Activated T-cell treated with anti-CD3 and anti-CD28 coated beads, Interleukin-2, amount 50 U/mL, for 4 hours (primary cell): ENCODE results near the gene TNFRSF11A. TPM values are rescaled to one million over a fixed set of nuclear protein-coding genes. Genes with fewer than 3 reads are reported as not detected.

Experiments used
- ATAC-seq, 2 donors: fragments of 200-7000 bp; cut with Tn5 transposase; one replicate each; pipeline ENCODE4 v1.10.0; 2021
- DNase-seq: peaks from one replicate; pipeline ENCODE4 v3.0.0-alpha.2; 2020
- H3K27me3 Mint-ChIP-seq: one replicate; pipeline ENCODE4 v1.8.0; 2021; ENCODE audit warnings: low read depth, mixed read lengths
- H3K36me3 Mint-ChIP-seq: one replicate; pipeline ENCODE4 v1.8.0; 2022; ENCODE audit warnings: mixed read lengths; ENCODE audit not compliant: insufficient read depth
- H3K4me1 Mint-ChIP-seq: one replicate; pipeline ENCODE4 v1.8.0; 2021; ENCODE audit warnings: low read depth, mixed read lengths
- H3K4me3 Mint-ChIP-seq: one replicate; pipeline ENCODE4 v1.8.0; 2021; ENCODE audit warnings: mild to moderate bottlenecking, moderate library complexity, mixed read lengths
- H3K9me3 Mint-ChIP-seq: one replicate; pipeline ENCODE4 v1.8.0; 2021; ENCODE audit warnings: mixed read lengths
- total RNA-seq, 3 donors: library from RNA; stranded (reverse); gene quantifications; one replicate each; pipeline ENCODE4 v1.2.1, GENCODE V29; 2021

Gene TNFRSF11A
- total RNA-seq, 3 donors from 2014 or later: 1.3 to 2.9 (median 1.7) TPM

GRCh38 chr18:62346333-62347088 lies 21.4 kb downstream of the TNFRSF11A start:
- no peak for ATAC-seq
- peaks cover 5% of the 10 kb centered on the region for H3K4me1 Mint-ChIP-seq
- no peaks in the 10 kb centered on the region for H3K36me3 Mint-ChIP-seq
- H3K4me3 Mint-ChIP-seq: no peak overlapping the region
- H3K27me3 Mint-ChIP-seq: peaks cover 2% of the 10 kb centered on the region
- no peaks in the 10 kb centered on the region for H3K9me3 Mint-ChIP-seq
- no peak for DNase-seq

GRCh38 chr18:62347089-62347506 lies 22.0 kb downstream of the TNFRSF11A start:
- Mint-ChIP-seq H3K4me1 (peaks cover 5% of the 10 kb centered on the region), H3K27me3 (no peaks in the 10 kb centered on the region), H3K9me3 (no peaks in the 10 kb centered on the region), H3K36me3 (no peaks in the 10 kb centered on the region), H3K4me3 (no peak overlapping the region)
- ATAC-seq (peak in 1 of 2 donors; percentile 55), DNase-seq (no peak)

- Mint-ChIP-seq H3K4me3 (no peak overlapping the region), H3K36me3 (no peaks in the 10 kb centered on the region), H3K9me3 (no peaks in the 10 kb centered on the region), H3K4me1 (peaks cover 5% of the 10 kb centered on the region), H3K27me3 (no peaks in the 10 kb centered on the region)
- ATAC-seq (no peak), DNase-seq (no peak)
Observed at GRCh38 chr18:62348474-62348873, 23.4 kb downstream of the TNFRSF11A start.

- Mint-ChIP-seq H3K9me3 (no peaks in the 10 kb centered on the region), H3K27me3 (no peaks in the 10 kb centered on the region), H3K36me3 (no peaks in the 10 kb centered on the region), H3K4me3 (no peak overlapping the region), H3K4me1 (no peaks in the 10 kb centered on the region)
- ATAC-seq: no peak
- DNase-seq: no peak
Observed at GRCh38 chr18:62353170-62353569, 28.1 kb downstream of the TNFRSF11A start.

GRCh38 chr18:62354151-62354550 lies 29.0 kb downstream of the TNFRSF11A start:
- Mint-ChIP-seq H3K4me1 (no peaks in the 10 kb centered on the region), H3K9me3 (no peaks in the 10 kb centered on the region), H3K4me3 (no peak overlapping the region), H3K36me3 (no peaks in the 10 kb centered on the region), H3K27me3 (no peaks in the 10 kb centered on the region)
- ATAC-seq (no peak), DNase-seq (no peak)

- no peaks in the 10 kb centered on the region for H3K9me3 Mint-ChIP-seq
- no peaks in the 10 kb centered on the region for H3K4me1 Mint-ChIP-seq
- no peaks in the 10 kb centered on the region for H3K36me3 Mint-ChIP-seq
- ATAC-seq (no peak), DNase-seq (no peak)
- no peaks in the 10 kb centered on the region for H3K27me3 Mint-ChIP-seq
- no peak overlapping the region for H3K4me3 Mint-ChIP-seq
Observed at GRCh38 chr18:62357079-62357719, 32.1 kb downstream of the TNFRSF11A start.

- Mint-ChIP-seq H3K4me3 (no peak overlapping the region), H3K36me3 (no peaks in the 10 kb centered on the region), H3K27me3 (no peaks in the 10 kb centered on the region), H3K9me3 (no peaks in the 10 kb centered on the region), H3K4me1 (no peaks in the 10 kb centered on the region)
- DNase-seq (no peak), ATAC-seq (no peak)
Observed at GRCh38 chr18:62360805-62361204, 35.7 kb downstream of the TNFRSF11A start.

GRCh38 chr18:62361288-62361687 lies 36.2 kb downstream of the TNFRSF11A start:
- Mint-ChIP-seq H3K9me3 (no peaks in the 10 kb centered on the region), H3K27me3 (no peaks in the 10 kb centered on the region), H3K4me1 (no peaks in the 10 kb centered on the region), H3K36me3 (no peaks in the 10 kb centered on the region), H3K4me3 (no peak overlapping the region)
- DNase-seq (no peak), ATAC-seq (no peak)

- no peak for ATAC-seq
- Mint-ChIP-seq H3K4me1 (no peaks in the 10 kb centered on the region), H3K9me3 (no peaks in the 10 kb centered on the region)
Observed at GRCh38 chr18:62364558-62364957, 39.4 kb downstream of the TNFRSF11A start.

GRCh38 chr18:62365420-62365819 lies 40.3 kb downstream of the TNFRSF11A start:
- DNase-seq (no peak), ATAC-seq (peak; percentile 71 to 77)
- Mint-ChIP-seq H3K4me3 (no peak overlapping the region), H3K36me3 (no peaks in the 10 kb centered on the region), H3K4me1 (no peaks in the 10 kb centered on the region), H3K27me3 (no peaks in the 10 kb centered on the region), H3K9me3 (no peaks in the 10 kb centered on the region)

More at GRCh38 chr18:62364558-62364957, 39.4 kb downstream of the TNFRSF11A start:
- no peak overlapping the region for H3K4me3 Mint-ChIP-seq
- no peaks in the 10 kb centered on the region for H3K36me3 Mint-ChIP-seq
- DNase-seq: no peak
- no peaks in the 10 kb centered on the region for H3K27me3 Mint-ChIP-seq

GRCh38 chr18:62366992-62367391 lies 41.9 kb downstream of the TNFRSF11A start:
- Mint-ChIP-seq H3K4me3 (no peak overlapping the region), H3K4me1 (no peaks in the 10 kb centered on the region), H3K27me3 (no peaks in the 10 kb centered on the region), H3K36me3 (no peaks in the 10 kb centered on the region), H3K9me3 (no peaks in the 10 kb centered on the region)
- ATAC-seq (no peak), DNase-seq (no peak)

GRCh38 chr18:62368100-62368499 lies 43.0 kb downstream of the TNFRSF11A start:
- no peak overlapping the region for H3K4me3 Mint-ChIP-seq
- no peaks in the 10 kb centered on the region for H3K36me3 Mint-ChIP-seq
- H3K9me3 Mint-ChIP-seq: no peaks in the 10 kb centered on the region
- no peaks in the 10 kb centered on the region for H3K4me1 Mint-ChIP-seq
- DNase-seq (no peak), ATAC-seq (peak in 1 of 2 donors; percentile 27)
- H3K27me3 Mint-ChIP-seq: no peaks in the 10 kb centered on the region

GRCh38 chr18:62369129-62369644 lies 44.1 kb downstream of the TNFRSF11A start:
- DNase-seq (no peak), ATAC-seq (no peak)
- Mint-ChIP-seq H3K4me3 (no peak overlapping the region), H3K27me3 (no peaks in the 10 kb centered on the region), H3K36me3 (no peaks in the 10 kb centered on the region), H3K4me1 (no peaks in the 10 kb centered on the region), H3K9me3 (no peaks in the 10 kb centered on the region)

GRCh38 chr18:62370366-62370765 lies 45.3 kb downstream of the TNFRSF11A start:
- Mint-ChIP-seq H3K36me3 (no peaks in the 10 kb centered on the region), H3K9me3 (no peaks in the 10 kb centered on the region), H3K27me3 (no peaks in the 10 kb centered on the region), H3K4me3 (no peak overlapping the region), H3K4me1 (no peaks in the 10 kb centered on the region)
- no peak for ATAC-seq
- DNase-seq: no peak

GRCh38 chr18:62371436-62371835 lies 46.3 kb downstream of the TNFRSF11A start:
- no peaks in the 10 kb centered on the region for H3K36me3 Mint-ChIP-seq
- H3K4me1 Mint-ChIP-seq: no peaks in the 10 kb centered on the region
- ATAC-seq: no peak
- no peak for DNase-seq
- no peak overlapping the region for H3K4me3 Mint-ChIP-seq
- H3K27me3 Mint-ChIP-seq: no peaks in the 10 kb centered on the region
- H3K9me3 Mint-ChIP-seq: no peaks in the 10 kb centered on the region
